Loucy (cell line): ENCODE measurements around the gene PCYT2.

Experiments used
- H2AFZ ChIP-seq: fragments of 200-600 bp; sonication (generic); 2 replicates; pipeline ENCODE4 v1.6.0; 2016; ENCODE audit warnings: antibody characterized with exemption, mild to moderate bottlenecking, low read length, moderate library complexity
- H3F3A ChIP-seq: fragments of 200-600 bp; 2 replicates; pipeline ENCODE4 v1.6.0; 2016; ENCODE audit warnings: antibody characterized with exemption, low read depth, mild to moderate bottlenecking
- H3K27me3 ChIP-seq: fragments of 200-600 bp; sonication (generic); 2 replicates; pipeline ENCODE4 v1.6.1; 2014; ENCODE audit warnings: low read length, mild to moderate bottlenecking; ENCODE audit not compliant: insufficient read depth, poor library complexity, severe bottlenecking
- H3K36me3 ChIP-seq: fragments of 200-600 bp; sonication (generic); 2 replicates; pipeline ENCODE4 v1.6.1; 2016; ENCODE audit warnings: low read length; ENCODE audit not compliant: insufficient read depth
- H3K4me1 ChIP-seq: fragments of 200-600 bp; sonication (generic); 2 replicates; pipeline ENCODE4 v1.5.1; 2014; ENCODE audit warnings: low read length, mild to moderate bottlenecking; ENCODE audit not compliant: insufficient read depth, poor library complexity, severe bottlenecking
- H3K4me2 ChIP-seq: fragments of 200-600 bp; sonication (generic); 2 replicates; pipeline ENCODE4 v1.6.0; 2014; ENCODE audit warnings: antibody characterized with exemption, low read length, low read depth, mild to moderate bottlenecking; ENCODE audit not compliant: poor library complexity, severe bottlenecking
- H3K4me3 ChIP-seq: fragments of 200-600 bp; sonication (generic); 2 replicates; pipeline ENCODE4 v1.5.1; 2014; ENCODE audit warnings: low read length, mild to moderate bottlenecking, mixed read lengths; ENCODE audit not compliant: poor library complexity, severe bottlenecking
- H3K79me2 ChIP-seq: fragments of 200-600 bp; sonication (generic); 2 replicates; pipeline ENCODE4 v1.6.1; 2014; ENCODE audit warnings: low read length; ENCODE audit not compliant: insufficient read depth
- H3K9ac ChIP-seq: fragments of 200-600 bp; sonication (generic); 2 replicates; pipeline ENCODE4 v1.6.0; 2014; ENCODE audit warnings: mild to moderate bottlenecking, low read depth, low read length, moderate library complexity; ENCODE audit not compliant: poor library complexity, severe bottlenecking
- H3K9me2 ChIP-seq: fragments of 200-600 bp; sonication (generic); replicated peaks from 2 replicates; pipeline ENCODE4 v1.6.1; 2016; ENCODE audit warnings: low read depth, low read length, mixed read lengths
- H3K9me3 ChIP-seq: fragments of 200-600 bp; sonication (generic); 2 replicates; pipeline ENCODE4 v1.6.1; 2014; ENCODE audit warnings: mild to moderate bottlenecking, antibody characterized with exemption, low read length, low read depth; ENCODE audit not compliant: insufficient read depth
- H4K20me1 ChIP-seq: fragments of 200-600 bp; sonication (generic); 2 replicates; pipeline ENCODE4 v1.6.0; 2014; ENCODE audit warnings: antibody characterized with exemption, low read length, mild to moderate bottlenecking; ENCODE audit not compliant: insufficient read depth, poor library complexity, severe bottlenecking
- EZH2phosphoT487 ChIP-seq: fragments of 200-600 bp; IDR thresholded peaks from 2 replicates; pipeline ENCODE4 v1.6.1; 2018; ENCODE audit warnings: antibody characterized with exemption, mild to moderate bottlenecking, moderate library complexity, borderline replicate concordance
- TF ChIP-seq, protein P1 (sequence below): fragments of 200-600 bp; sonication (generic); conservative IDR thresholded peaks from 2 replicates; pipeline ENCODE4 v1.5.1; 2014; ENCODE audit warnings: mild to moderate bottlenecking, antibody characterized with exemption, low read length

Gene PCYT2

GRCh38 chr17:81931189-81931556 lies 20.0 kb upstream of the PCYT2 start:
- H3K9me3 ChIP-seq = no peaks in the 10 kb centered on the region
- no peak overlapping the region for H3K4me3 ChIP-seq
- no peaks in the 10 kb centered on the region for H3K9me2 ChIP-seq
- H3K27me3 ChIP-seq = no peaks in the 10 kb centered on the region
- H3F3A ChIP-seq = no peaks in the 10 kb centered on the region
- H4K20me1 ChIP-seq = no peaks in the 10 kb centered on the region
- H3K4me1 ChIP-seq = peaks cover 6% of the 10 kb centered on the region
- H2AFZ ChIP-seq = no peak overlapping the region
- peaks cover 10% of the 10 kb centered on the region for H3K79me2 ChIP-seq
- TF ChIP-seq, protein P1, sequence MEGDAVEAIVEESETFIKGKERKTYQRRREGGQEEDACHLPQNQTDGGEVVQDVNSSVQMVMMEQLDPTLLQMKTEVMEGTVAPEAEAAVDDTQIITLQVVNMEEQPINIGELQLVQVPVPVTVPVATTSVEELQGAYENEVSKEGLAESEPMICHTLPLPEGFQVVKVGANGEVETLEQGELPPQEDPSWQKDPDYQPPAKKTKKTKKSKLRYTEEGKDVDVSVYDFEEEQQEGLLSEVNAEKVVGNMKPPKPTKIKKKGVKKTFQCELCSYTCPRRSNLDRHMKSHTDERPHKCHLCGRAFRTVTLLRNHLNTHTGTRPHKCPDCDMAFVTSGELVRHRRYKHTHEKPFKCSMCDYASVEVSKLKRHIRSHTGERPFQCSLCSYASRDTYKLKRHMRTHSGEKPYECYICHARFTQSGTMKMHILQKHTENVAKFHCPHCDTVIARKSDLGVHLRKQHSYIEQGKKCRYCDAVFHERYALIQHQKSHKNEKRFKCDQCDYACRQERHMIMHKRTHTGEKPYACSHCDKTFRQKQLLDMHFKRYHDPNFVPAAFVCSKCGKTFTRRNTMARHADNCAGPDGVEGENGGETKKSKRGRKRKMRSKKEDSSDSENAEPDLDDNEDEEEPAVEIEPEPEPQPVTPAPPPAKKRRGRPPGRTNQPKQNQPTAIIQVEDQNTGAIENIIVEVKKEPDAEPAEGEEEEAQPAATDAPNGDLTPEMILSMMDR = no peak
- no peak for TF ChIP-seq EZH2phosphoT487
- no peak overlapping the region for H3K9ac ChIP-seq
- no peak overlapping the region for H3K4me2 ChIP-seq
- no peaks in the 10 kb centered on the region for H3K36me3 ChIP-seq

GRCh38 chr17:81930142-81931125 lies 19.2 kb upstream of the PCYT2 start:
- Histone ChIP-seq H3K9me3 (no peaks in the 10 kb centered on the region), H3K9ac (no peak overlapping the region), H3K79me2 (peaks cover 16% of the 10 kb centered on the region), H2AFZ (no peak overlapping the region), H3K27me3 (no peaks in the 10 kb centered on the region), H3K9me2 (no peaks in the 10 kb centered on the region), H3K4me3 (no peak overlapping the region), H3F3A (no peaks in the 10 kb centered on the region), H3K4me2 (no peak overlapping the region), H3K4me1 (peaks cover 12% of the 10 kb centered on the region), H3K36me3 (no peaks in the 10 kb centered on the region), H4K20me1 (peaks cover 4% of the 10 kb centered on the region)
- no peak for TF ChIP-seq EZH2phosphoT487
- TF ChIP-seq, protein P1 = no peak

DNA sequence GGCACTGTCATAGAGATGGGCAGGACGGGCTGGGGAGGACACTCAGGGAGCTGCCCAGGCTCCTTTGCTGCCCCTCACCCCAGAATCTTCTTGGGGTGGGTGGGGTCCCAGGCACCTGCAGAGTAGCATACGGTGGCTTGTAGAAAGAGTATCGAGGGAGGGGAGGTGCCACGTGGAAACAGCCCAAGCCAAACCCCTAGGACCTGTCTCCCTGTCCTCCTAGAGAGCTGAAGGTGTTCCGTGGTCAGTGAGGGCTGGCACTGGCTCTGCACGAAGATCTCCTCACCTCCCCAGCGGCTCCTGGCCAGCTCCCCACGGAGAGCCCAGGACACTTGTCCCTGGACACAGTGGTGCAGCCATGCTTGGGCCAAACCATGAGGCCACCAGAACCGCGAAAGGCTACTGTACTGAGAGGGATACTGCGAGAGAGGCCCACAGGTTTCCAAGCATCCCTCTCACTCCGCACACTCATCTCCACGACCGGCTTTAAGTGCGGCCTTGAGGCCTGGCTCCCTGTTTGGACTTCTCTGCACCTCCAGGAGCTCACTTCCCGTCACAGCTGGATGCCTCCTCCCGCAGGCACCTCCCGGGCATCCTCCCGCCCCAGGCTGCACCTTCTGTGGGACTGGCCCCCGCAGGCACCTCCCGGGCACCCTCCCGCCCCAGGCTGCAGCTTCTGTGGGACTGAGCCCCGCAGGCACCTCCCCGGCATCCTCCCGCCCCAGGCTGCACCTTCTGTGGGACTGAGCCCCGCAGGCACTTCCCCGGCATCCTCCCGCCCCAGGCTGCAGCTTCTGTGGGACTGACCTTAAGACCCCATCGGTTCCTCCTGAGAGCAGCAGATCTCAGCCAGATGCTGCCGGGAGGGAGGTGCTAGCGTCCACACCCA lies 18.3 kb upstream of the PCYT2 start:
- Histone ChIP-seq H3K27me3 (no peaks in the 10 kb centered on the region), H3K9ac (no peak overlapping the region), H3K9me2 (no peaks in the 10 kb centered on the region), H3K4me1 (peaks cover 18% of the 10 kb centered on the region), H3K36me3 (no peaks in the 10 kb centered on the region), H3K79me2 (peaks cover 25% of the 10 kb centered on the region), H3K9me3 (no peaks in the 10 kb centered on the region), H4K20me1 (peaks cover 12% of the 10 kb centered on the region), H2AFZ (no peak overlapping the region), H3K4me2 (no peak overlapping the region), H3K4me3 (no peak overlapping the region), H3F3A (no peaks in the 10 kb centered on the region)
- TF ChIP-seq, protein P1 = no peak
- no peak for TF ChIP-seq EZH2phosphoT487
